Neural progenitor cell (in vitro differentiated cells): ENCODE data around the gene PWWP2B. TPM values are rescaled to one million over a fixed set of nuclear protein-coding genes. Genes with fewer than 3 reads are reported as not detected.
A peak's percentile ranks its signal among the peaks of the same experiment; 100 is the strongest.

ENCODE experiments used
- DNase-seq: peaks from one replicate; pipeline ENCODE4 v3.0.0-alpha.2; 2016; ENCODE audit warnings: low spot score
- H2AFZ ChIP-seq: fragments of 200-600 bp; sonication (generic); replicated peaks from 2 replicates; pipeline ENCODE4 v1.6.1; 2016; ENCODE audit warnings: antibody characterized with exemption
- H3F3A ChIP-seq: fragments of 200-600 bp; sonication (generic); 2 replicates; pipeline ENCODE4 v1.6.1; 2016; ENCODE audit warnings: antibody characterized with exemption, low read depth
- H3K27ac ChIP-seq: fragments of 200-600 bp; sonication (generic); 2 replicates; pipeline ENCODE4 v1.5.1; 2016; ENCODE audit warnings: mild to moderate bottlenecking
- H3K27me3 ChIP-seq: fragments of 200-600 bp; sonication (generic); 2 replicates; pipeline ENCODE4 v1.6.1; 2016; ENCODE audit warnings: mild to moderate bottlenecking, moderate library complexity
- H3K36me3 ChIP-seq: fragments of 200-600 bp; sonication (generic); 2 replicates; pipeline ENCODE4 v1.5.1; 2016
- H3K4me1 ChIP-seq: fragments of 200-600 bp; sonication (generic); 2 replicates; pipeline ENCODE4 v1.6.1; 2016; ENCODE audit warnings: mixed run types
- H3K4me2 ChIP-seq: fragments of 200-600 bp; sonication (generic); 2 replicates; pipeline ENCODE4 v1.6.1; 2016
- H3K4me3 ChIP-seq: fragments of 200-600 bp; sonication (generic); 2 replicates; pipeline ENCODE4 v1.5.1; 2016
- H3K79me2 ChIP-seq: fragments of 200-600 bp; sonication (generic); 2 replicates; pipeline ENCODE4 v1.6.1; 2016; ENCODE audit warnings: low read depth
- H3K9ac ChIP-seq: fragments of 200-600 bp; sonication (generic); 2 replicates; pipeline ENCODE4 v1.6.1; 2016
- H3K9me3 ChIP-seq: fragments of 200-600 bp; sonication (generic); 2 replicates; pipeline ENCODE4 v1.5.1; 2016; ENCODE audit warnings: low read depth
- H4K20me1 ChIP-seq: fragments of 200-600 bp; sonication (generic); 2 replicates; pipeline ENCODE4 v1.6.1; 2016; ENCODE audit warnings: low read depth
- H3K27ac Mint-ChIP-seq: 3 replicates; pipeline ENCODE4 v1.8.0; 2021; ENCODE audit warnings: mixed read lengths
- H3K27me3 Mint-ChIP-seq: 2 replicates; pipeline ENCODE4 v1.8.0; 2022; ENCODE audit warnings: low read depth, mild to moderate bottlenecking, inconsistent platforms, moderate library complexity, mixed read lengths; ENCODE audit not compliant: insufficient read depth
- H3K36me3 Mint-ChIP-seq: 3 replicates; pipeline ENCODE4 v1.8.0; 2021; ENCODE audit warnings: mixed read lengths
- H3K4me1 Mint-ChIP-seq: 3 replicates; pipeline ENCODE4 v1.8.0; 2021; ENCODE audit warnings: mixed read lengths
- H3K4me3 Mint-ChIP-seq: 3 replicates; pipeline ENCODE4 v1.8.0; 2021; ENCODE audit warnings: mild to moderate bottlenecking, moderate library complexity, mixed read lengths
- H3K9me3 Mint-ChIP-seq: 3 replicates; pipeline ENCODE4 v1.8.0; 2020; ENCODE audit warnings: mixed read lengths
- EZH2 ChIP-seq: fragments of 200-600 bp; sonication (generic); IDR thresholded peaks from 2 replicates; pipeline ENCODE4 v1.6.1; 2017; ENCODE audit warnings: antibody characterized with exemption, mild to moderate bottlenecking, moderate library complexity
- EZH2phosphoT487 ChIP-seq: fragments of 200-600 bp; sonication (generic); IDR thresholded peaks from 2 replicates; pipeline ENCODE4 v1.6.1; 2017; ENCODE audit warnings: antibody characterized with exemption
- total RNA-seq: library from RNA; depleted of rRNA; stranded (reverse); fragments of >200 nt; gene quantifications from 2 replicates; pipeline ENCODE4 v1.2.3, GENCODE V29; 2015; ENCODE audit warnings: low replicate concordance
- TF ChIP-seq, protein P1 (sequence below): fragments of 200-600 bp; sonication (generic); IDR thresholded peaks from 2 replicates; pipeline ENCODE4 v1.5.1; 2017; ENCODE audit warnings: antibody characterized with exemption, mild to moderate bottlenecking

PWWP2B gene
- total RNA-seq, 1 donor from 2014 or later: 0.34 TPM

GRCh38 chr10:132400547-132401151 is 3.6 kb downstream of the PWWP2B start:
- Histone ChIP-seq H3K4me1 (peaks cover 14% of the 10 kb centered on the region), H3K9me3 (no peaks in the 10 kb centered on the region), H3K27me3 (peaks cover 37% of the 10 kb centered on the region), H2AFZ (no peak overlapping the region), H3K79me2 (no peaks in the 10 kb centered on the region), H4K20me1 (peaks cover 5% of the 10 kb centered on the region), H3K36me3 (no peaks in the 10 kb centered on the region), H3K9ac (no peak overlapping the region), H3K4me2 (no peak overlapping the region), H3K27ac (no peak overlapping the region), H3K4me3 (no peak overlapping the region), H3F3A (peaks cover 13% of the 10 kb centered on the region)
- TF ChIP-seq, protein P1, sequence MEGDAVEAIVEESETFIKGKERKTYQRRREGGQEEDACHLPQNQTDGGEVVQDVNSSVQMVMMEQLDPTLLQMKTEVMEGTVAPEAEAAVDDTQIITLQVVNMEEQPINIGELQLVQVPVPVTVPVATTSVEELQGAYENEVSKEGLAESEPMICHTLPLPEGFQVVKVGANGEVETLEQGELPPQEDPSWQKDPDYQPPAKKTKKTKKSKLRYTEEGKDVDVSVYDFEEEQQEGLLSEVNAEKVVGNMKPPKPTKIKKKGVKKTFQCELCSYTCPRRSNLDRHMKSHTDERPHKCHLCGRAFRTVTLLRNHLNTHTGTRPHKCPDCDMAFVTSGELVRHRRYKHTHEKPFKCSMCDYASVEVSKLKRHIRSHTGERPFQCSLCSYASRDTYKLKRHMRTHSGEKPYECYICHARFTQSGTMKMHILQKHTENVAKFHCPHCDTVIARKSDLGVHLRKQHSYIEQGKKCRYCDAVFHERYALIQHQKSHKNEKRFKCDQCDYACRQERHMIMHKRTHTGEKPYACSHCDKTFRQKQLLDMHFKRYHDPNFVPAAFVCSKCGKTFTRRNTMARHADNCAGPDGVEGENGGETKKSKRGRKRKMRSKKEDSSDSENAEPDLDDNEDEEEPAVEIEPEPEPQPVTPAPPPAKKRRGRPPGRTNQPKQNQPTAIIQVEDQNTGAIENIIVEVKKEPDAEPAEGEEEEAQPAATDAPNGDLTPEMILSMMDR: no peak
- TF ChIP-seq EZH2phosphoT487 (no peak), EZH2 (no peak)
- H3K9me3 Mint-ChIP-seq: no peaks in the 10 kb centered on the region
- H3K27ac Mint-ChIP-seq: peak overlapping the region; percentile 50
- H3K36me3 Mint-ChIP-seq: peaks cover under 1% of the 10 kb centered on the region
- H3K4me3 Mint-ChIP-seq: no peak overlapping the region
- DNase-seq: no peak
- peaks cover 17% of the 10 kb centered on the region for H3K4me1 Mint-ChIP-seq
- peaks cover 8% of the 10 kb centered on the region for H3K27me3 Mint-ChIP-seq

DNA sequence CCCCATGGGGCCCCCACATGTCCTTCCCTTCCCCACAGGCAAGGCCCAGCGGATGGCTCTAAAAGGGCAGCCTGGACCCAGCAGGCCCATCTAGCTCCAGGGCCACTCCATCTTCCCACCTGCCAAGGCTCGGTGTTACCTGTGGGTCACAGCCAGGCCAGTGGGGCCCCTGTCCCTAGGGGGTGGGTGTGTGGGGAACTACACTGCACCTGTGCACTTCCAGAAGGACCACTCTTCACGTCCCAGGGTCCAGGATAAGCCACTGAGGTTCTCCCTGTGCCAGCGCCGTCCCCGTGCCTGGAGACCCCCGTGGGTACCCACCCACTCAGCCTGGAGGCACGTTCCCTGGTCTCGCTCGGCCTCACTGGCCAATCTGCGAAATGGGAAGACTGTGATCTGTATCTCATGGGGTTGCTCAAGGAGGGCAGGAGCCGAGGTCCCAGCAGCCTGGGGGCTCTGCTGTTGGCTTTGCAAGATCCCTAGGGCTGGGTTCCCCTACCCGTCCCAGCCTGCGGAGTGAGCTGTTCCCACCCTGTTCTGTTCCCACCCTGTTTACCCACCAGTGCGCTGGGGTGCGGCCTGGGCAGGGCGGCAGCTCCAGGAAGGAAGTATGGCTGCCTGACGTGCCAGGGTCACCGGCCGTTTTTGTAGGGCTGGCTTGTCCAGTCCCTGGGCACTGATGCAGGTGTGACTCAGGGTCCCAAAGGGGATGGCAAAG is 4.6 kb downstream of the PWWP2B start:
- Histone ChIP-seq H3K27ac (no peak overlapping the region), H3K9ac (no peak overlapping the region), H3K4me3 (no peak overlapping the region), H3K9me3 (no peaks in the 10 kb centered on the region), H2AFZ (no peak overlapping the region), H3K36me3 (no peaks in the 10 kb centered on the region), H3K4me2 (no peak overlapping the region), H3K79me2 (no peaks in the 10 kb centered on the region), H3K27me3 (peaks cover 28% of the 10 kb centered on the region), H4K20me1 (peaks cover 3% of the 10 kb centered on the region), H3K4me1 (peaks cover 14% of the 10 kb centered on the region), H3F3A (peaks cover 6% of the 10 kb centered on the region)
- Mint-ChIP-seq H3K36me3 (peaks cover 4% of the 10 kb centered on the region), H3K27ac (no peak overlapping the region), H3K4me1 (peaks cover 20% of the 10 kb centered on the region), H3K4me3 (no peak overlapping the region), H3K9me3 (no peaks in the 10 kb centered on the region), H3K27me3 (peaks cover 8% of the 10 kb centered on the region)
- DNase-seq: no peak
- TF ChIP-seq, protein P1: no peak

GRCh38 chr10:132402781-132403241 is 5.8 kb downstream of the PWWP2B start:
- Histone ChIP-seq H3F3A (peaks cover under 1% of the 10 kb centered on the region), H2AFZ (no peak overlapping the region), H3K27me3 (peaks cover 18% of the 10 kb centered on the region), H3K79me2 (no peaks in the 10 kb centered on the region), H4K20me1 (peaks cover 3% of the 10 kb centered on the region), H3K9me3 (no peaks in the 10 kb centered on the region), H3K4me2 (no peak overlapping the region), H3K4me1 (peaks cover 8% of the 10 kb centered on the region), H3K36me3 (no peaks in the 10 kb centered on the region), H3K27ac (no peak overlapping the region), H3K9ac (no peak overlapping the region), H3K4me3 (no peak overlapping the region)
- no peak overlapping the region for H3K4me3 Mint-ChIP-seq
- H3K27ac Mint-ChIP-seq: no peak overlapping the region
- TF ChIP-seq, protein P1: no peak
- TF ChIP-seq EZH2phosphoT487: no peak
- TF ChIP-seq EZH2: no peak
- peaks cover 4% of the 10 kb centered on the region for H3K36me3 Mint-ChIP-seq
- no peaks in the 10 kb centered on the region for H3K9me3 Mint-ChIP-seq
- no peak for DNase-seq
- peaks cover 6% of the 10 kb centered on the region for H3K27me3 Mint-ChIP-seq
- H3K4me1 Mint-ChIP-seq: peaks cover 18% of the 10 kb centered on the region
